ENCODE data around the gene SPTBN5.

The SPTBN5 gene

GRCh38 chr15:41847206-41847605 lies 46.6 kb downstream of the SPTBN5 start:
- no peak for DNase-seq (ENCODE audit: low read depth in 2 of 2)

DNA sequence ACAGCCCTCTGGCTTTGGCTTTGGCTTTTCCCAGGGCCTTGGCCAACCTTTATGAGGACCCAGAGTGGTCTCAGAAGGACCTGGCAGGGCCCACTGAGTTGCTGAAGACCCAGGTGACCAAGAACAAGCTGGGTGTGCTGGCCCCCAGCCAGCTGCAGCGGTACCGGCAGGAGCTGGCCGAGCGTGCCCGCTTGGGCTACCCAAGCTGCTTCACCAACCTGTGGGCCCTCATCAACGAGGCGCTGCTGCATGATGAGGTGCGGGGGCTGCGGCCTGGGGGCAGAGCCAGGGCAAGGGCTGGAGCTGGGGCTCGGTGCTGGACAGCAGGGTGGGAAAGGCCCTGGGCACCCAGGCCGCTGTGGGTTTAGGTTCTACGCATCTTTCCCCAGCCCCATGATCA lies 49.0 kb downstream of the SPTBN5 start:
- no peak for DNase-seq (ENCODE audit: low read depth in 2 of 2)

DNA sequence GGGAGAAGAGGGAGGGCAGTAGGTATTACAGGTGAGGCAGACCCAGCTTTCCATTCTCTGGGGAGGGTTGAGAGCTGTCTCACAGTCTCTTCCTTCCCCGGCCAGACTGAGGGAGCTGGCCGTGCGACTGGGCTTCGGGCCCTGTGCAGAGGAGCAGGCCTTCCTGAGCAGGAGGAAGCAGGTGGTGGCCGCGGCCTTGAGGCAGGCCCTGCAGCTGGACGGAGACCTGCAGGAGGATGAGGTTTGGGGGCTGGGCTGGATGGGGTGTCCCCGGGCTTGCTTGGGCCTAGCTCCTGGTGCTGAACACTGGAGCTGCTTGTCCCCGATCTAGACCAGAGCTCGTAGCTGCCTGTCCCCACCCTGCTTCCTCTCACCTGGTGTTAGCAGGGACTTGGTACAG lies 50.3 kb downstream of the SPTBN5 start:
- no peak for DNase-seq (ENCODE audit: low read depth in 2 of 2)

DNA sequence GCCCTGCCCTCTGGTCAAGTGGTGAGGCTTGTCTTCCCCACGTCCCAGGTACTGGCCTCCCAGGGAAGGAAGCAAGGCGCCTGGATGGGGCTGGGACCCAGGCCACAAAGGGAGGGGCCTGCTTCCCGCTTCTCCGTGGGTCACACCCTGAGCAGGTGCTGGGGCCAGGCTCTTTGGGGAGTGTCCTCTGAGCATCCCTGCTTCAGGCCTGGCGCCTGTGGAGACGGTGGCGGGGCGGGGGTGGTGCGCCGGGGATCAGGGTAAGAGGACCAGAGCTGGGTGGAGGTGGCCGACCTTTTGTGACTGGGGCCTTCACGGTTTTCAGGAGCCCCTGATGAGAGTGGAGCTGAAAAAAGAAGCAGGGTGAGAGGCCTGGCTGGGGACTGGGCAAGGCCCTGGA lies 51.6 kb downstream of the SPTBN5 start:
- no peak for DNase-seq (ENCODE audit: low read depth in 2 of 2)

GRCh38 chr15:41841131-41841530 lies 52.7 kb downstream of the SPTBN5 start:
- no peak for DNase-seq (ENCODE audit: low read depth in 2 of 2)

- no peak for DNase-seq (ENCODE audit: low read depth in 2 of 2)
Measured at GRCh38 chr15:41840673-41841072, 53.2 kb downstream of the SPTBN5 start.

DNA sequence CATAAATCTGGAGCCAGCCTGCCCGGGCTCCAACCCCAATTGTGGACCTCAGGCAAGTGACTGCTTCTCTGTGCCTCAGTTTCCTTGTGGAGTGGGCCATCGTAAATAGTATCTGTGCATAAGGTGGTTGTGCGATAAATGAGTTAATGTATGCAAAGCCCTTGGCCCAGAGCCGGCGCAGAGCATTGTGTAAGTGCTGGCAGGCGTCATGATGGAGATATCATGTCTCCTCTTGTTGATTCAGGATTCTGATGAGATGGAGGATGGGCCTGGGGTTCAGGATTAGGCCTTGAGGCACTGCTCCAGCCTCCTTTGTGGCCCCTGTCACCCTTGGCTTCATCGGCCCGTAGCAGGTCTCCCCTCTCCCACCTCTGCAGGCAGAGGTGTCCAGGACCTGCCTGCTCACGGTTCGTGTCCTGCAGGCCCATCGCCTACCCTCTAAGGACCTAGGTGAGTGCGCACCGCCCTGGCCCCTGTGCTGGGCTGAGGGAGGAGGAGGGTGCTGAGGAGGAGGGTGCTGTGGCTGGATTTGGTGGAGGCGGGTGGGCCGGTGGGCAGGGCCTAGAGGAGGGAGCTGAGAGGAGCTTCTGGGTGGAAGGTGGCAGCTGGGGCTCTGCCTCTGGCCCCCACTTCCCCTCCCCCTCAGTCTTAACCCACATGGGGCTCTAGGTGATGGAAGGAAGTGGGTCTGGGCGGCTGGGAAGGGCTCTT lies 53.9 kb downstream of the SPTBN5 start:
- no peak for DNase-seq (ENCODE audit: low read depth in 2 of 2)

- DNase-seq (ENCODE audit: low read depth in 2 of 2) = no peak
Measured at GRCh38 chr15:41838400-41838897, 55.4 kb downstream of the SPTBN5 start, which contains the start of gene PLA2G4B. Gene PLA2G4B (plus strand): TSS chr15:41838847. CDS start chr15:41838914, 67 bp downstream.

GRCh38 chr15:41836713-41837454 lies 57.0 kb downstream of the SPTBN5 start:
- no peak for DNase-seq (ENCODE audit: low read depth in 2 of 2)

DNA sequence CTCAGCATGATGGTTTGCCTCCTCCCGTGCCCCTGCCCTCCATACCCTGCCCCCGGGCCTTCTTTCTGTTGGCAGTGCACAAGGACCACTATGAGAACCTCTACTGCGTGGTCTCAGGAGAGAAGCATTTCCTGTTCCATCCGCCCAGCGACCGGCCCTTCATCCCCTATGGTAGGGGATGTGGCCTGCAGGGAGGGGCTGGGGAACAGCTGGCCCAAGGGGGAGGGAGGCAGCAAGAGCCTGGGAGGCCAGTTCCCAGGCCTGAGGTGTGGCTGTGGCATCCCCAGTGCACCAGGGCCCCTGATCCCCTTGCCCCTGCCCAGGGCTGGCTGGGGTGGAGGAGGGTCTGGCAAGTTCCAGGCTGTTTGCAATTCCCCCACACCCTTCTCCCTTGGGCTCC lies 57.8 kb downstream of the SPTBN5 start:
- no peak for DNase-seq (ENCODE audit: low read depth in 2 of 2)

DNA sequence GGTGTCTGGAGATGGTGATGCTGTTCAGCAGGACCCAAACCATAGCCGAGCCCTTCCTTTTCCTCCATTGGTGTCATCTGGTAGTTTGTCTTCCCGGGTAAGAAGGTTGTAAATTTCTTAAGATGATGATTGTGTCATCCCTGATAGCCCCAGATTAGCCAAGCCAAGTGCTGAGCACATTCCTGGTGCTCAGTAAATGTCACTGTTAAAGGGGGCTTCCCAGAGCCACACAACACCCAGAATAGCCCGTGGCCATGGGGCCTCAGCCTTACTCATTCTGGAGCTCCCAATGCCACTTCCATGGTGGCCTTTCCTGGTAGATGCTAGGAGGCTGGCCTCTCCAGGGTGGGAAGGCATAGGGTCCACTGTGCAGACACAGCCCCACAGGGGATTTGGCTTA lies 59.8 kb downstream of the SPTBN5 start:
- no peak for DNase-seq (ENCODE audit: low read depth in 2 of 2)

- no peak for DNase-seq (ENCODE audit: low read depth in 2 of 2)
Measured at GRCh38 chr15:41832875-41833274, 61.0 kb downstream of the SPTBN5 start.

- DNase-seq (ENCODE audit: low read depth in 2 of 2) = no peak
Measured at GRCh38 chr15:41832208-41832607, 61.6 kb downstream of the SPTBN5 start.

DNA sequence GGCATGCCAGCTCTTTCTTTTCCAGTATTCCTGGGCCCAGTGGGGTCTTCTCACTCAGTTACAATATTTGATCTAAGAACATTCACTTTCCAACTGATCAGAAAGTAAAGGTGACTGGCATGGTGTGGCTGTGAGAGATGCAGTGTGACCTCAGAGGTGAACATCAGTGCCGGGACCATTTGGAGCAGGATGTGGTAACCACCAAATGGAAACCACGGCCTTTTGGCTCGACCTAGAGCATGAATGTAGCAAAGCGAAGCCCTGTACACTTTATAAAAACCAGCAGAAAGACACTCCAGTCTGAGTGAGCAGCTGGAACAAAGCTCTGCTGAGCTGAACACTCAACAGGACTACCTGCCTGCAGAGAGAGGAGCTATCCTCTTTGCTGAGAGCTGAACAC lies 62.6 kb downstream of the SPTBN5 start:
- peak in 1 of 2 donors; percentile 10 for DNase-seq (ENCODE audit: low read depth in 2 of 2)

DNA sequence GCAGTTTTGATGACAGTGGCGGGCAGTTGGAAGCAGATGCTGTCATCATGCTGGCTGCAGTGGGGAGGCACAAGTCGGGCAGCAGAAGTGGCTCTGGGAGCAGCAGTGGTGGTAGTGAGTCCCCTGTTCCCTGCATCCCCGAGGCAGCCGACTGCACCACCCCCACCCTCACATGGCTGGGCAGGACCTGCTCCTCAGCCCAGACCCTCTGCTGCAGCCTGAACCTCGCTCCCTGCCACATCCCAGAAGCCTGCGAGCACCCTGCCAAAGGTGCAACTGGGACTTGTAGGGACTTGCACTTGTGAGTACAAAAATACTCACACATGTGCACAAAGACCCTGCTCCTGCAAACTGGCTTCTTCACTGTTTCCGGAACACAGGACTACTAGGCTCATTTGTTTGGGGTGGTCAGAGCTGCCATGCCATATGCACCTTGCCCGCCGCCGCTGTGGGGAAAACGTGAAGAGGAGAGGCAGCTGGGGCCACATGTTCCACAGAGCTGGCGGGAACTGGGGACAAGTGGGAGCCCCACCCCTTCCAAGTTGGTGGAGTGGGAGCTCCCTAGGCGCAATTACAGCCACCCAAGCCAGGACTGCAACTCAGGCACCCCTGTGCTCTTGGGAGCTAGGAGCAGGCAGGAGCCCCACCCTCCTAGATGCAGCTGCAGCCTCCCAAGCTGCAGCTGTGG lies 63.8 kb downstream of the SPTBN5 start:
- DNase-seq (ENCODE audit: low read depth in 2 of 2) = no peak

DNA sequence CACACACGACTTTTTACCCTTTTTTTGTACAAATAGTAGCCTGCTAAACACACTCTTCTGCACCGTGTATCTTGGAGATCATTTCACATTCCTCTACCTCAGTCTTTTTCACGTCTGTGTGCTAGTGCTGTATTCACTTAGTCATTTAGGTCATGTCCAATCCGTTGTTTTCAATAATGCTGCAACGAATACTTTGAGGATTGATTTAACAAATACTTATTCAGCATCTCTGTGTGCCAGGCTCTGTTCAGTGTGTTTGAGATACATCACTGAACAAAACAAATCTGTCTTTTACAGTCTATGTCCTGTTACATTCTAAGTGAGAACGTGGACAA lies 65.1 kb downstream of the SPTBN5 start:
- DNase-seq (ENCODE audit: low read depth in 2 of 2) = no peak

DNA sequence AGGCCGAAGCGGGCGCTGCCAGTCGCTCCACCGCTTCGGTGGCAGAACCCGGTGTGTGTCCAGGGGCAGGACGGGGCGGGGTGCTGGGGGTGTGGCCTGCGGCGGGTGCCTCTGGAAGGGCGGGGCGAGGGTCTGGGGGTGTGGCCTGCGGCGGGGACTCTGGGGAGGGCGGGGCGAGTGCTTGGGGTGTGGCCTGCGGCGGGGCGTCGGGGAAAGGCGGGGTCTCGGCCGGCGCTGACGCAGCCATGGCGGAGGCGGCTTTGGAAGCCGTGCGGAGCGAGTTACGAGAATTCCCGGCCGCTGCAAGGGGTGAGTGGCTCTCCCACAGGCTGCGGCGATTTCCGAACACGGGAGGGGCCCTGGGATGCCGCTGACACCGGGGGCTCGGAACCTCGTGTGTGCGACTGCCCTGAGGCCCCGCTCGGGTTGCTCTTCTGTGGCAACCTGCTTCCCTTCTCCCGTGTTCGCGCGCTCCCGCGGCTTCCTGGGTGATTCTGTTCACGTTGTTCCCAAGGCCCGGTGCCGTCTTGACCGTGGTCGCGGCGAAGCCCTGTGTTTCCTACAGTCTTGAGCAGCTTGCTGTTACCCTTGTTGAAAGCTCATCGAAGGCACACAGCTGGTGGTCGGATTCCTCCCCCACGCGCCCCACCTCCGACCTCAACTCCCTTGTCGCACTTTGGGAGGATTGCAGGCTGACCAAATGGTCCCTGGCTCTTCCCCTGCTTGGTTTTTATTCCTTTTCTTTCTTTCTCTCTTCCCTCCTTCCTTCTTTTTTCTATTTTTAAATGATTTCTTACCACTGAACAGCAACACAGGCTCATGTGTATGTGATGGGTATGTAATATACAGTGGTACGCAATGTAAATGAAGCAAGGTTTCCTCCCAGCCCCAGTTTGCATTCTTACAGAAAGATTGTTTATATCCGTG lies 65.7 kb downstream of the SPTBN5 start, which contains the start of gene JMJD7:
Gene JMJD7, plus strand, starts transcription at position 213 of the 927 bp plus-strand sequence. Its CDS starts 33 bp downstream, at position 246.
- peak; percentile 94 to 96 for DNase-seq (ENCODE audit: low read depth in 2 of 2)

- no peak for DNase-seq (ENCODE audit: low read depth in 2 of 2)
Measured at GRCh38 chr15:41827290-41827879, 66.5 kb downstream of the SPTBN5 start.

DNA sequence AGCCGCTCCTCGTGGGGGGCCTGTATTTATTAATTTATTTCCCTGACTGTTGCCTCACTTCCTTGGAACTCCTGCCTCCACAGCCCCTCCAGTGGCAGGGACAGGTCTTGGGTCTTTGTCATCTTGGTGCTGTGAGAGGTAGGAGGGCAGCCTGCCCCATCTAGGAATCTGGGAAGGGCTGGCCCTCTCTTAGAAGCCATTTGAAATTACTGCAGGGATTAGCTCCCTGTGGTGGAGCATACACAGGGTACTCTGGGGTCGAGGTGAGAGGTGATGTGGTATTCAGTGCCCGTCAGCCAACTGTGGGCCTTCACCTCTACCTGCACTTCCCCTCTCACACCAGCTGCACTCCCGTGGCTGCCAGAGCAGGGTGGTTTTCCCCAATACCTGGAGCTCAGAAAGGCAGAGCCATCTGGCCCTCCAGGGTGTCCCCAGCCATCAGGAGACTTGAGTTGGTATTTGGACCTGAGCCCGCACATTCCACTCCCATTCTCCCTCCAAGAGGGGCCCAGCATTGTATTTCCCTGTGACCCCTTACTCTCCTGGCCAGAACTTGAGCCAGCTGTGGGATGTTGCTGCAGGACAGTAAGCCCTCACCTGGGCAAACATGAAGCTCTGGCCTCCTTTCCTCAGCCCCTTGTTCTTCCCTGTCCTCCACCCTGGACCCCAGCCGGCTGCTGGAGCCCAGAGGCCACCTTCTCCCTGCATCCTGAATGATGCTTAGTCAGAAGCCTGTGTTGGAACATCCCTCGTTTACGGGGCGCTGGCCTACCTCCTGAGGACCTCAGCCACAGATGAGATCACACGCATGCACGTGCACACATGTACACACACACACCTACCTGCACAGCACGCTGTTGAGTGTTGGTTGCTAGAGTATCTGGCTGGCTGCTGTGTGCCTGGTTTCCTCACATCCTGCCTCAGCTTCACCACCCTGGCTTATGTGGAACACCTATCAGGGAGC lies 68.0 kb downstream of the SPTBN5 start:
- DNase-seq (ENCODE audit: low read depth in 2 of 2) = no peak

DNA sequence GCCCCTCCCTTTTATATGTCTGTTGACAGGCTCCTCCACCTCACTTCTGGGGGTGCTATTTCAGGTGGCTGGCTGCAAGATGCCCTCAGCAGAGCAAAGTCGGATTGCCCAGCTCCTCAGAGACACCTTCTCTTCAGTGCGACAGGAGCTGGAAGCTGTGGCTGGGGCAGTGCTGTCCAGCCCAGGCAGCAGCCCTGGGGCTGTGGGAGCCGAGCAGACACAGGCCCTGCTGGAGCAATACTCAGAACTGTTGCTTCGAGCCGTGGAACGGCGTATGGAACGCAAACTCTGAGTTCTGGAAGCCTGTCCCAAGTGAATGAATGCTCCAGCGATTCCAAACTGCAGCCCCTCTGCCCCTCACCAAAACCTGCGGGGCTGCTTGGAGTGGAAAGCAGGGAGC lies 68.7 kb downstream of the SPTBN5 start:
- no peak for DNase-seq (ENCODE audit: low read depth in 2 of 2)
